H1 (cell line): ENCODE data around the gene KMT2A. TPM values are rescaled to one million over a fixed set of nuclear protein-coding genes. Genes with fewer than 3 reads are reported as not detected.

Experiments
- CTCF ChIA-PET: fragments of 300-600 bp; sonication (Branson Sonifier 250); formaldehyde crosslinking; loops from one replicate; lab custom pipeline; 2021; ENCODE audit not compliant: partially characterized antibody; lab: Charles Lee
- POLR2A ChIA-PET: fragments of 300-600 bp; sonication (Branson Sonifier 250); formaldehyde crosslinking; loops from one replicate; lab custom pipeline; 2021; ENCODE audit warnings: inconsistent platforms; ENCODE audit not compliant: partially characterized antibody; lab: Charles Lee
- DNase-seq, 2 experiments: peaks; one replicate each; pipeline versions ENCODE4 v3.0.0 to v3.0.0-alpha.2; 2010 to 2022; ENCODE audit warnings: low spot score in 2 of 2, low read depth in 1 of 2, mixed read lengths in 1 of 2
- FAIRE-seq: peaks from 2 replicates; lab custom pipeline; 2011; peaks lifted over from hg19 to GRCh38; lab: Jason Lieb, UNC
- H2AFZ ChIP-seq: 2 replicates; pipeline ENCODE4 v1.8.1; 2012; ENCODE audit warnings: low read length, inconsistent platforms
- H2AK5ac ChIP-seq: 2 replicates; pipeline ENCODE4 v1.6.1; 2013; ENCODE audit warnings: low read depth, low read length
- H2BK120ac ChIP-seq: replicated peaks from 2 replicates; pipeline ENCODE3; 2013; ENCODE audit warnings: low read depth, low read length, inconsistent platforms
- H2BK12ac ChIP-seq: 2 replicates; pipeline ENCODE4 v1.6.1; 2013; ENCODE audit warnings: low read depth, low read length
- H2BK15ac ChIP-seq: 2 replicates; pipeline ENCODE4 v1.6.1; 2013; ENCODE audit warnings: low read length
- H2BK20ac ChIP-seq: 2 replicates; pipeline ENCODE4 v1.6.1; 2013; ENCODE audit warnings: low read length
- H2BK5ac ChIP-seq: 2 replicates; pipeline ENCODE4 v1.6.1; 2013; ENCODE audit warnings: low read depth, low read length
- H3K14ac ChIP-seq: 2 replicates; pipeline ENCODE4 v1.6.1; 2013; ENCODE audit warnings: inconsistent platforms; ENCODE audit not compliant: insufficient read length
- H3K18ac ChIP-seq: 2 replicates; pipeline ENCODE4 v1.6.1; 2013; ENCODE audit warnings: low read length; ENCODE audit errors: extremely low read depth
- H3K23ac ChIP-seq: 2 replicates; pipeline ENCODE4 v1.6.1; 2013; ENCODE audit warnings: inconsistent platforms; ENCODE audit not compliant: insufficient read length
- H3K23me2 ChIP-seq: 2 replicates; pipeline ENCODE4 v1.6.1; 2013; ENCODE audit warnings: low read depth, low read length
- H3K27ac ChIP-seq: 2 replicates; pipeline ENCODE4 v1.6.1; 2011; ENCODE audit warnings: low read depth, low read length, inconsistent platforms
- H3K27me3 ChIP-seq, 4 experiments: replicated peaks in 1 of 4; 1 replicate in 1 of 4; 2 replicates in 3 of 4; pipeline versions ENCODE4 v1.6.1 to v1.8.1; 2011 to 2013; ENCODE audit warnings: low read length in 3 of 4, mild to moderate bottlenecking in 3 of 4, inconsistent platforms in 2 of 4, mixed read lengths in 2 of 4, moderate library complexity in 1 of 4; ENCODE audit not compliant: control insufficient read depth in 3 of 4, insufficient read depth in 3 of 4; ENCODE audit errors: extremely low read depth in 1 of 4
- H3K36me3 ChIP-seq, 4 experiments: 2 replicates each; pipeline versions ENCODE4 v1.6.1 to v1.8.1; 2011 to 2013; ENCODE audit warnings: mild to moderate bottlenecking in 4 of 4, low read length in 3 of 4, moderate library complexity in 2 of 4, control low read depth in 1 of 4, inconsistent platforms in 1 of 4; ENCODE audit not compliant: insufficient read depth in 4 of 4, control insufficient read depth in 2 of 4
- H3K4ac ChIP-seq: replicated peaks from 2 replicates; pipeline ENCODE3; 2013; ENCODE audit warnings: low read length, low read depth, mixed read lengths, inconsistent platforms; ENCODE audit not compliant: insufficient read length
- H3K4me1 ChIP-seq, 4 experiments: replicated peaks in 1 of 4; 1 replicate in 1 of 4; 2 replicates in 3 of 4; pipeline versions ENCODE4 v1.6.1 to v1.8.1; 2011 to 2013; ENCODE audit warnings: low read length in 3 of 4, inconsistent platforms in 2 of 4, mixed read lengths in 1 of 4; ENCODE audit not compliant: insufficient read depth in 4 of 4, control insufficient read depth in 3 of 4
- H3K4me2 ChIP-seq, 2 experiments: 2 replicates each; pipeline versions ENCODE4 v1.6.1 to v1.8.1; 2011 to 2013; ENCODE audit warnings: low read depth in 2 of 2, low read length in 2 of 2, control low read depth in 1 of 2, inconsistent platforms in 1 of 2, mild to moderate bottlenecking in 1 of 2; ENCODE audit not compliant: insufficient read depth in 1 of 2
- H3K4me3 ChIP-seq, 4 experiments: fragments of 200-600, 300-600 bp in 1 of 4; sonication (generic), shearing (Covaris generic), sonication (Bioruptor Twin) in 1 of 4; 2 replicates each; pipeline versions ENCODE4 v1.5.1 to v1.8.1; 2011 to 2016; ENCODE audit warnings: low read length in 4 of 4, low read depth in 3 of 4, control low read depth in 2 of 4, inconsistent platforms in 2 of 4, mild to moderate bottlenecking in 2 of 4, mixed read lengths in 1 of 4, moderate library complexity in 1 of 4; ENCODE audit not compliant: insufficient read depth in 2 of 4; ENCODE audit errors: extremely low read depth in 1 of 4
- H3K56ac ChIP-seq: replicated peaks from 2 replicates; pipeline ENCODE3; 2013; ENCODE audit warnings: low read depth, mild to moderate bottlenecking, mixed read lengths, low read length, inconsistent platforms; ENCODE audit not compliant: insufficient read length
- H3K79me1 ChIP-seq: 2 replicates; pipeline ENCODE4 v1.6.1; 2013; ENCODE audit warnings: low read depth, low read length, control low read depth
- H3K79me2 ChIP-seq, 2 experiments: 2 replicates each; pipeline versions ENCODE4 v1.6.1 to v1.8.1; 2012 to 2013; ENCODE audit warnings: low read length in 2 of 2, mild to moderate bottlenecking in 2 of 2, inconsistent platforms in 1 of 2; ENCODE audit not compliant: insufficient read depth in 2 of 2, control insufficient read depth in 1 of 2
- H3K9ac ChIP-seq, 4 experiments: replicated peaks in 1 of 4; 1 replicate in 1 of 4; 2 replicates in 3 of 4; pipeline versions ENCODE4 v1.6.1 to v1.8.1; 2011 to 2013; ENCODE audit warnings: low read depth in 3 of 4, low read length in 3 of 4, control low read depth in 2 of 4, mild to moderate bottlenecking in 2 of 4, moderate library complexity in 2 of 4, inconsistent platforms in 1 of 4; ENCODE audit errors: extremely low read depth in 1 of 4
- H3K9me3 ChIP-seq, 2 experiments: 2 replicates each; pipeline versions ENCODE4 v1.6.1 to v1.8.1; 2012 to 2013; ENCODE audit warnings: mild to moderate bottlenecking in 2 of 2, moderate library complexity in 2 of 2, control low read depth in 1 of 2, inconsistent platforms in 1 of 2, low read depth in 1 of 2, low read length in 1 of 2, mixed read lengths in 1 of 2; ENCODE audit not compliant: insufficient read depth in 2 of 2
- H4K20me1 ChIP-seq, 2 experiments: replicated peaks in 1 of 2; 2 replicates each; pipeline versions ENCODE3 to v1.8.1; 2011 to 2013; ENCODE audit warnings: inconsistent platforms in 2 of 2, low read length in 2 of 2, mild to moderate bottlenecking in 1 of 2; ENCODE audit not compliant: insufficient read depth in 2 of 2, control insufficient read depth in 1 of 2
- H4K5ac ChIP-seq: 2 replicates; pipeline ENCODE4 v1.6.1; 2013; ENCODE audit warnings: low read length, low read depth, mixed read lengths, inconsistent platforms; ENCODE audit not compliant: insufficient read length
- H4K8ac ChIP-seq: 2 replicates; pipeline ENCODE4 v1.8.0; 2013; ENCODE audit warnings: mild to moderate bottlenecking, moderate library complexity, low read length, inconsistent platforms; ENCODE audit not compliant: insufficient read depth; ENCODE audit errors: extremely low read depth
- H4K91ac ChIP-seq: replicated peaks from 2 replicates; pipeline ENCODE3; 2013; ENCODE audit warnings: low read length, mixed read lengths, inconsistent platforms; ENCODE audit not compliant: insufficient read length
- BCL11A ChIP-seq, 2 experiments: IDR thresholded peaks; one replicate each; pipeline ENCODE4 v1.6.1; 2011; ENCODE audit warnings: low read depth in 2 of 2, low read length in 2 of 2, mild to moderate bottlenecking in 2 of 2
- CEBPB ChIP-seq: IDR thresholded peaks from 2 replicates; pipeline ENCODE4 v1.6.1; 2012; ENCODE audit warnings: low read depth, low read length
- CHD1 ChIP-seq: IDR thresholded peaks from 2 replicates; pipeline ENCODE4 v1.6.1; 2012; ENCODE audit warnings: low read depth, low read length, improper control_type of control experiment
- HDAC6 ChIP-seq: IDR thresholded peaks from one replicate; pipeline ENCODE4 v1.7.1; 2012; ENCODE audit warnings: low read depth, mild to moderate bottlenecking, inconsistent platforms, low read length, moderate library complexity
- KDM1A ChIP-seq: fragments of 200-600, 300-600 bp; sonication (generic); IDR thresholded peaks from 2 replicates; pipeline ENCODE4 v1.7.1; 2016; ENCODE audit warnings: mild to moderate bottlenecking, low read length, borderline replicate concordance
- KDM4A ChIP-seq: IDR thresholded peaks from one replicate; pipeline ENCODE4 v1.7.1; 2012; ENCODE audit warnings: low read depth, mild to moderate bottlenecking, moderate library complexity, low read length, inconsistent platforms; ENCODE audit not compliant: severe bottlenecking
- MAX ChIP-seq: IDR thresholded peaks from 2 replicates; pipeline ENCODE4 v1.6.1; 2012; ENCODE audit warnings: inconsistent platforms
- POU5F1 ChIP-seq: IDR thresholded peaks from 2 replicates; pipeline ENCODE4 v1.6.1; 2011; ENCODE audit warnings: low read depth, mild to moderate bottlenecking, low read length, moderate library complexity
- RBBP5 ChIP-seq: IDR thresholded peaks from 2 replicates; pipeline ENCODE4 v1.7.1; 2012; ENCODE audit warnings: low read depth, mild to moderate bottlenecking, inconsistent platforms, low read length, moderate library complexity, borderline replicate concordance
- SAP30 ChIP-seq: fragments of 300-600 bp; sonication (generic); IDR thresholded peaks from 2 replicates; pipeline ENCODE4 v1.7.1; 2012; ENCODE audit warnings: low read length, moderate library complexity, mild to moderate bottlenecking, inconsistent platforms; ENCODE audit not compliant: insufficient read depth, insufficient replicate concordance
- TBP ChIP-seq: IDR thresholded peaks from 2 replicates; pipeline ENCODE4 v1.6.1; 2011; ENCODE audit warnings: low read depth, low read length, improper control_type of control experiment
- ZNF274 ChIP-seq: IDR thresholded peaks from 2 replicates; pipeline ENCODE4 v1.7.0; 2012; ENCODE audit warnings: low read length, borderline replicate concordance; ENCODE audit errors: extremely low read depth
- WGBS, 2 experiments: shearing (Covaris generic) in 1 of 2; methylation state at CpG; one replicate each; pipeline versions ENCODE4 v1.1.6 to v1.1.7; 2013 to 2015; ENCODE audit warnings: low lambda C conversion rate in 2 of 2, mixed read lengths in 2 of 2, inconsistent platforms in 1 of 2, low coverage in 1 of 2, missing lambda C conversion rate in 1 of 2; ENCODE audit not compliant: insufficient replicate concordance in 2 of 2, insufficient coverage in 1 of 2, insufficient read length in 1 of 2; ENCODE audit errors: extremely low coverage in 1 of 2, missing lambda C conversion rate in 1 of 2; 5-methylcytosine and 5-hydroxymethylcytosine counted together
- polyA plus RNA-seq, 7 experiments: library from polyadenylated mRNA; depleted of rRNA in 3 of 7; stranded (reverse) in 5 of 7; unstranded in 2 of 7; fragments of >200 nt in 5 of 7; fragments of 200-250 nt in 2 of 7; gene quantifications; 1 replicate in 5 of 7; 2 replicates in 1 of 7; 4 replicates in 1 of 7; pipeline versions ENCODE4 v1.2.1 to v1.2.3, GENCODE V29; 2011 to 2013; ENCODE audit warnings: missing spikeins in 2 of 7, mixed read lengths in 2 of 7
- total RNA-seq: library from RNA; stranded (reverse); fragmentation: NEBNext Ultra II Directional; extraction: Animal tissue kit (Norgen Biotek cat#: 25700); gene quantifications from 2 replicates; pipeline ENCODE4 v1.2.1, GENCODE V29; 2021

The KMT2A gene
- total and polyA plus RNA-seq, 2 of the 8 experiments (the other 6 are each of a cell fraction or from before 2014, with no cell fraction given) = 35.9 to 62.1 TPM

- no peak for FAIRE-seq
- Histone ChIP-seq H3K23ac (no peak overlapping the region), H3K79me1 (no peaks in the 10 kb centered on the region), H3K27ac (no peak overlapping the region), H3K9ac (no peak overlapping the region), H3K79me2 (peaks cover 9 to 25% of the 10 kb centered on the region in 2 experiments; a peak in 3 of 4 replicates), H3K56ac (no peak overlapping the region), H3K4ac (no peak overlapping the region), H2AFZ (no peak overlapping the region), H4K8ac (no peak overlapping the region), H2BK12ac (no peak overlapping the region), H3K23me2 (peaks cover 3% of the 10 kb centered on the region), H3K4me1 (peaks cover 0 to 6% (median 0%) of the 10 kb centered on the region in 4 experiments; a peak in 2 of 7 replicates), H3K36me3 (peaks cover 0 to 22% (median 2%) of the 10 kb centered on the region in 4 experiments; a peak in 4 of 8 replicates), H3K9me3 (no peaks in the 10 kb centered on the region), H2BK120ac (no peak overlapping the region), H3K4me2 (no peak overlapping the region), H4K5ac (no peak overlapping the region), H3K27me3 (no peaks in the 10 kb centered on the region), H2BK15ac (no peak overlapping the region), H4K91ac (no peak overlapping the region), H4K20me1 (peaks cover 1 to 7% of the 10 kb centered on the region in 2 experiments), H2AK5ac (no peak overlapping the region), H3K18ac (no peak overlapping the region), H2BK5ac (no peak overlapping the region), H3K4me3 (no peak overlapping the region), H3K14ac (no peak overlapping the region), H2BK20ac (no peak overlapping the region)
- DNase-seq = no peak
- ChIA-PET CTCF (interaction anchor here (0.6 to 1.9 kb wide), 4 partner anchors 12 to 559 kb away, joined by 3 to 4 read pairs (median 4); no protein-coding TSS in a partner anchor), POLR2A (interaction anchor here (0.6 to 1.9 kb wide), 3 partner anchors 9 to 126 kb away, joined by 3 to 9 read pairs (median 4); partner anchors contain the start of gene KMT2A)
- WGBS, 2 experiments = 88% methylated on average over 3 of the region's 3 CpGs; no CpG with 5 or more reads in 1 of the 2 experiments
- TF ChIP-seq CHD1 (no peak), ZNF274 (no peak), KDM1A (no peak), CEBPB (no peak), BCL11A (IDR thresholded peaks at IDR 0.05; ENCODE audit: low read depth in 2 of 2, low read length in 2 of 2) (no peak), HDAC6 (no peak), MAX (no peak), KDM4A (no peak), RBBP5 (no peak), SAP30 (no peak), POU5F1 (no peak), TBP (no peak)
These were observed 37.3 kb upstream of the KMT2A start for GRCh38 chr11:118398791-118399559.
